SJSA1 (cell line): ENCODE measurements around the gene ACBD6. TPM values are rescaled to one million over a fixed set of nuclear protein-coding genes. Genes with fewer than 3 reads are reported as not detected.

Experiments used
- DNase-seq, 2 experiments: peaks; one replicate each; pipeline ENCODE4 v3.0.0-alpha.2; 2015 to 2020; ENCODE audit warnings: low spot score in 2 of 2, low read depth in 1 of 2
- H3K27ac ChIP-seq: fragments of 250-450 bp; sonication (Bioruptor Pico); 2 replicates; pipeline ENCODE4 v1.5.1; 2020; ENCODE audit warnings: mild to moderate bottlenecking, moderate library complexity
- H3K27me3 ChIP-seq: fragments of 250-450 bp; sonication (Bioruptor Pico); replicated peaks from 2 replicates; pipeline ENCODE4 v1.5.1; 2020; ENCODE audit warnings: mild to moderate bottlenecking, moderate library complexity
- H3K36me3 ChIP-seq: fragments of 250-450 bp; sonication (Bioruptor Pico); 2 replicates; pipeline ENCODE4 v1.5.1; 2020; ENCODE audit warnings: mild to moderate bottlenecking
- H3K4me1 ChIP-seq: fragments of 250-450 bp; sonication (Bioruptor Pico); replicated peaks from 2 replicates; pipeline ENCODE4 v1.6.1; 2021; ENCODE audit warnings: mild to moderate bottlenecking
- H3K4me3 ChIP-seq: fragments of 250-450 bp; sonication (Bioruptor Pico); 2 replicates; pipeline ENCODE4 v1.5.1; 2020; ENCODE audit warnings: mild to moderate bottlenecking
- H3K9me3 ChIP-seq: fragments of 250-450 bp; sonication (Bioruptor Pico); replicated peaks from 2 replicates; pipeline ENCODE4 v1.5.1; 2020; ENCODE audit warnings: mild to moderate bottlenecking
- total RNA-seq: library from RNA; depleted of rRNA; stranded (reverse); fragments of >200 nt; shearing (Covaris generic); gene quantifications from 2 replicates; pipeline ENCODE4 v1.2.3, GENCODE V29; 2014

The ACBD6 gene
- total RNA-seq, 1 experiment from 2014 or later: 71.7 TPM

- Histone ChIP-seq H3K4me1 (peaks cover 57% of the 10 kb centered on the region), H3K27ac (peak overlapping the region; percentile 41), H3K36me3 (no peaks in the 10 kb centered on the region), H3K4me3 (no peak overlapping the region), H3K9me3 (no peaks in the 10 kb centered on the region), H3K27me3 (no peaks in the 10 kb centered on the region)
- peak; percentile 89 to 94 for DNase-seq
Observed at GRCh38 chr1:180254854-180255253, 247.5 kb downstream of the ACBD6 start.

- Histone ChIP-seq H3K4me1 (peaks cover 61% of the 10 kb centered on the region), H3K9me3 (no peaks in the 10 kb centered on the region), H3K4me3 (no peak overlapping the region), H3K27me3 (no peaks in the 10 kb centered on the region), H3K27ac (peak overlapping the region; percentile 41), H3K36me3 (no peaks in the 10 kb centered on the region)
- no peak for DNase-seq
Observed at GRCh38 chr1:180254496-180254819, 247.9 kb downstream of the ACBD6 start.

- no peaks in the 10 kb centered on the region for H3K36me3 ChIP-seq
Observed at GRCh38 chr1:180253585-180254495, 248.5 kb downstream of the ACBD6 start.

GRCh38 chr1:180252638-180253536 lies 249.5 kb downstream of the ACBD6 start:
- Histone ChIP-seq H3K27me3 (no peaks in the 10 kb centered on the region), H3K4me1 (peaks cover 77% of the 10 kb centered on the region), H3K9me3 (no peaks in the 10 kb centered on the region), H3K27ac (peak overlapping the region; percentile 41; the same call in 1 of the 2 replicates), H3K4me3 (no peak overlapping the region), H3K36me3 (no peaks in the 10 kb centered on the region)
- peak; percentile 83 to 90 for DNase-seq

More at GRCh38 chr1:180253585-180254495, 248.5 kb downstream of the ACBD6 start:
- no peaks in the 10 kb centered on the region for H3K27me3 ChIP-seq
- H3K9me3 ChIP-seq: no peaks in the 10 kb centered on the region
- H3K27ac ChIP-seq: peak overlapping the region; percentile 41
- H3K4me3 ChIP-seq: no peak overlapping the region
- no peak for DNase-seq
- H3K4me1 ChIP-seq: peaks cover 67% of the 10 kb centered on the region

GRCh38 chr1:180251526-180252305 lies 250.7 kb downstream of the ACBD6 start:
- DNase-seq: no peak
- Histone ChIP-seq H3K4me1 (peaks cover 85% of the 10 kb centered on the region), H3K4me3 (no peak overlapping the region), H3K9me3 (no peaks in the 10 kb centered on the region), H3K27ac (no peak overlapping the region), H3K27me3 (no peaks in the 10 kb centered on the region), H3K36me3 (no peaks in the 10 kb centered on the region)

- Histone ChIP-seq H3K4me1 (peaks cover 84% of the 10 kb centered on the region), H3K27ac (no peak overlapping the region; the same call in 1 of the 2 replicates)
Observed at GRCh38 chr1:180250883-180251509, 251.4 kb downstream of the ACBD6 start.

GRCh38 chr1:180250499-180250770 lies 251.9 kb downstream of the ACBD6 start:
- Histone ChIP-seq H3K36me3 (no peaks in the 10 kb centered on the region), H3K9me3 (no peaks in the 10 kb centered on the region), H3K4me1 (peaks cover 78% of the 10 kb centered on the region), H3K27ac (peak overlapping the region; percentile 73), H3K27me3 (no peaks in the 10 kb centered on the region), H3K4me3 (no peak overlapping the region)
- DNase-seq: no peak

More at GRCh38 chr1:180250883-180251509, 251.4 kb downstream of the ACBD6 start:
- H3K9me3 ChIP-seq: no peaks in the 10 kb centered on the region
- no peak for DNase-seq
- H3K36me3 ChIP-seq: no peaks in the 10 kb centered on the region
- no peaks in the 10 kb centered on the region for H3K27me3 ChIP-seq
- H3K4me3 ChIP-seq: no peak overlapping the region

- Histone ChIP-seq H3K27ac (peak overlapping the region; percentile 73), H3K9me3 (no peaks in the 10 kb centered on the region), H3K36me3 (no peaks in the 10 kb centered on the region), H3K27me3 (no peaks in the 10 kb centered on the region), H3K4me1 (peaks cover 73% of the 10 kb centered on the region), H3K4me3 (no peak overlapping the region)
- peak in 1 of 2 experiments; percentile 54 for DNase-seq
Observed at GRCh38 chr1:180249725-180250498, 252.5 kb downstream of the ACBD6 start.

GRCh38 chr1:180248731-180249681 lies 253.4 kb downstream of the ACBD6 start:
- H3K4me3 ChIP-seq: no peak overlapping the region
- no peaks in the 10 kb centered on the region for H3K36me3 ChIP-seq
- peak overlapping the region; percentile 73 for H3K27ac ChIP-seq
- no peaks in the 10 kb centered on the region for H3K9me3 ChIP-seq
- H3K27me3 ChIP-seq: no peaks in the 10 kb centered on the region
- peak; percentile 81 to 93 for DNase-seq
- peaks cover 64% of the 10 kb centered on the region for H3K4me1 ChIP-seq

GRCh38 chr1:180248176-180248575 lies 254.2 kb downstream of the ACBD6 start:
- H3K4me3 ChIP-seq: no peak overlapping the region
- peaks cover 56% of the 10 kb centered on the region for H3K4me1 ChIP-seq
- H3K27ac ChIP-seq: no peak overlapping the region
- no peaks in the 10 kb centered on the region for H3K9me3 ChIP-seq
- DNase-seq: no peak
- H3K36me3 ChIP-seq: no peaks in the 10 kb centered on the region
- H3K27me3 ChIP-seq: no peaks in the 10 kb centered on the region

GRCh38 chr1:180247580-180247979 lies 254.8 kb downstream of the ACBD6 start:
- DNase-seq: no peak
- H3K27ac ChIP-seq: no peak overlapping the region
- no peaks in the 10 kb centered on the region for H3K36me3 ChIP-seq
- no peak overlapping the region for H3K4me3 ChIP-seq
- H3K27me3 ChIP-seq: no peaks in the 10 kb centered on the region
- H3K4me1 ChIP-seq: peaks cover 50% of the 10 kb centered on the region
- no peaks in the 10 kb centered on the region for H3K9me3 ChIP-seq

GRCh38 chr1:180247061-180247460 lies 255.3 kb downstream of the ACBD6 start:
- Histone ChIP-seq H3K27ac (no peak overlapping the region), H3K27me3 (no peaks in the 10 kb centered on the region), H3K4me1 (peaks cover 45% of the 10 kb centered on the region), H3K4me3 (no peak overlapping the region), H3K9me3 (no peaks in the 10 kb centered on the region), H3K36me3 (no peaks in the 10 kb centered on the region)
- DNase-seq: no peak
